Activated CD4-positive, alpha-beta T cell treated with anti-CD3 and anti-CD28 coated beads for 36 hours (primary cell): ENCODE measurements around the gene FAM234A. TPM values are rescaled to one million over a fixed set of nuclear protein-coding genes. Genes with fewer than 3 reads are reported as not detected.
"Not testable (repeated sequence)": the region's sequence is repeated elsewhere in the genome, so short reads cannot be mapped to it uniquely, and the experiment has no call there.

ENCODE experiments used
- ATAC-seq: fragments of 200-7000 bp; cut with Tn5 transposase; one replicate; pipeline ENCODE4 v1.10.0; 2021; ENCODE audit warnings: mild to moderate bottlenecking, moderate library complexity
- CTCF ChIA-PET: fragments of 350-600 bp; sonication (Branson Sonifier 250); formaldehyde crosslinking; loops from one replicate; lab custom pipeline; 2021; ENCODE audit warnings: antibody characterized with exemption; lab: Charles Lee
- POLR2A ChIA-PET: fragments of 350-600 bp; sonication (Branson Sonifier 250); formaldehyde crosslinking; loops from one replicate; lab custom pipeline; 2021; ENCODE audit warnings: antibody characterized with exemption, inconsistent platforms; lab: Charles Lee
- DNase-seq: peaks from one replicate; pipeline ENCODE4 v3.0.0-alpha.2; 2020
- H3K27ac Mint-ChIP-seq: one replicate; pipeline ENCODE4 v1.8.0; 2021; ENCODE audit warnings: mixed read lengths
- H3K27me3 Mint-ChIP-seq: one replicate; pipeline ENCODE4 v1.8.0; 2021; ENCODE audit warnings: mixed read lengths
- H3K36me3 Mint-ChIP-seq: one replicate; pipeline ENCODE4 v1.8.0; 2021; ENCODE audit warnings: low read depth, mixed read lengths
- H3K4me1 Mint-ChIP-seq: one replicate; pipeline ENCODE4 v1.8.0; 2021; ENCODE audit warnings: mixed read lengths
- H3K4me3 Mint-ChIP-seq: one replicate; pipeline ENCODE4 v1.8.0; 2021; ENCODE audit warnings: mild to moderate bottlenecking, moderate library complexity, mixed read lengths
- H3K9me3 Mint-ChIP-seq: one replicate; pipeline ENCODE4 v1.8.0; 2021; ENCODE audit warnings: low read depth, mixed read lengths
- intact Hi-C, 2 experiments: fragments of 100-400 bp; cut with DNase I in 1 of 2; cut with micrococcal nuclease in 1 of 2; formaldehyde crosslinking; loops; one replicate each; pipeline versions ENCODE4 v1.14.2 to v1.15.1; 2022 to 2024; cut with DNase I, micrococcal nuclease
- total RNA-seq, 2 experiments: library from RNA; stranded (reverse); gene quantifications; one replicate each; pipeline ENCODE4 v1.2.3, GENCODE V29; 2021

Gene FAM234A
- total RNA-seq, 2 experiments from 2014 or later: 11.3 to 15.2 TPM

DNA sequence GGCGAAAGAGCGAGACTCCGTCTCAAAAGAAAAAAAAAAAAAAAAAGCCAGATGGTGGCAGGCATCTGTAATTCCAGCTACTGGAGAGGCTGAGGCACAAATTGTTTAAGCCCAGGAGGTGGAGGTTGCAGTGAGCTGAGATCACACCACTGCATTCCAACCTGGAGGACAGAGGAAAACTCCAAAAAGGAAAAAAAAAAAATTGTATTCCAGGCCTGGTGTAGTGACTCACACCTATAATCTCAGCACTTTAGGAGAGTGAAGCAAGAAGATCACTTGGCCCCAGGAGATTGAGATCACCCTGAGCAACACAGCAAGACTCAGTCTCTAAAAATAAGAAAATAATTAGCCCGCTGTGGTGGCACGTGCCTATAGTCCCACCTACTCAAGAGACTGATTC lies 34.2 kb upstream of the FAM234A start:
- intact Hi-C loops: no loop called here
- Mint-ChIP-seq H3K27me3 (no peaks in the 10 kb centered on the region), H3K9me3 (no peaks in the 10 kb centered on the region), H3K4me3 (no peak overlapping the region), H3K4me1 (no peaks in the 10 kb centered on the region), H3K36me3 (peaks cover 39% of the 10 kb centered on the region), H3K27ac (no peak overlapping the region)
- ChIA-PET POLR2A (no interaction called here), CTCF (no interaction called here)
- DNase-seq (no peak), ATAC-seq (no peak)

DNA sequence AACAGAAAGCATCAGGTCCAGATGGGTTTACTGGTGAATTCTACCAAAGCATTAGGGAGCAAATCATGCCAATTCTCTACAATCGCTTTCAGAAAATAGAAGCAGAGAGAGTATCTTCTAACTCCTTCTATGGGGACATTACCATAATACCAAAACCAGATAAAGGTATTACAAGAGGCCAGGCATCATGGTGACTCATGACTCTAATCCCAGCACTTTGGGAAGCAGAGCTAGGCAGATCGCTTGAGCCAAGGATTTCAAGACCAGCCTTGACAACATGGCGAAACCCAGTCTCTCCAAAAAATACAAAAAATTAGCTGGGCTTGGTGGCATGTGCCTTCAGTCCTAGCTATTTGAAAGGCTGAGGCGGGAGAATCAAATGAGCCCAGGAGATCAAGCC lies 31.4 kb upstream of the FAM234A start:
- intact Hi-C loops: no loop called here
- H3K27me3 Mint-ChIP-seq: no peaks in the 10 kb centered on the region
- ChIA-PET CTCF (no interaction called here), POLR2A (no interaction called here)
- no peaks in the 10 kb centered on the region for H3K4me1 Mint-ChIP-seq
- H3K9me3 Mint-ChIP-seq: no peaks in the 10 kb centered on the region
- peaks cover 42% of the 10 kb centered on the region for H3K36me3 Mint-ChIP-seq
- ATAC-seq: no peak
- no peak overlapping the region for H3K27ac Mint-ChIP-seq
- H3K4me3 Mint-ChIP-seq: no peak overlapping the region
- no peak for DNase-seq

DNA sequence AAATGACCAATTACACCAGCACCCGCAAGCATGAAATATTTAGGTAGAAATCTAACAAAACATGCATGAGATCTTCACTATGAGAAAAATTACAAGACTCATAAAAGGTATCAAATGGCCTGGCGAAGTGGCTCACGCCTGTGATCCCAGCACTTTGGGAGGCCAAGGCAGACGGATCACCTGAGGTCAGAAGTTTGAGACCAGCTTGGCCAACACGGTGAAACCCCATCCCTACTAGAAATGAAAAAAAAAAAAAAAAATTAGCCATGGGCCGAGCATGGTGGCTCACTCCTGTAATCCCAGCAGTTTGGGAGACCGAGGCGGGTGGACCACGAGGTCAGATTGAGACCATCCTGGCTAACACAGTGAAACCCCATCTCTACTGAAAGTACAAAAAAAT lies 30.6 kb upstream of the FAM234A start:
- H3K9me3 Mint-ChIP-seq, ATAC-seq, CTCF ChIA-PET, H3K27ac Mint-ChIP-seq, H3K27me3 Mint-ChIP-seq, H3K4me3 Mint-ChIP-seq, intact Hi-C loops, H3K4me1 Mint-ChIP-seq, POLR2A ChIA-PET, DNase-seq: not testable (repeated sequence)
- peaks cover 40% of the 10 kb centered on the region for H3K36me3 Mint-ChIP-seq

DNA sequence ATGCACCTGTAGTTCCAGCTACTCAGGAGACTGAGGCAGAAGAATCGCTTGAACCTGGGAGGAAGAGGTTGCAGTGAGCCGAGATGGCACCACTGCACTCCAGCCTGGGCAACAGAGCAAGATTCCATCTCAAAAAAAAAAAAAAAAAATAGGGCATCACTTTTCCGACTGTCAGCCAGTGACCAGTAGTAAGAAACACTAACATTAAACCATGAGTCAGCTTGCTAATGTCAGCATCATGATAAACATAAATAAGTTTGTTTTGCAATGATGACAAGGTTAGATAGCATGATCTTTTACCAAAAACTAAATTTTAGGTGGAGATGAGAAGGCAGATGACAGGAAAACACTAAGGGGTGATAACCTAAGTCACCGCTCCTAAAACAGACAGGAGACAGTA lies 25.3 kb upstream of the FAM234A start:
- H3K4me1 Mint-ChIP-seq, intact Hi-C loops, H3K27ac Mint-ChIP-seq, H3K27me3 Mint-ChIP-seq, DNase-seq, POLR2A ChIA-PET, H3K4me3 Mint-ChIP-seq, ATAC-seq, H3K9me3 Mint-ChIP-seq: not testable (repeated sequence)
- peaks cover 36% of the 10 kb centered on the region for H3K36me3 Mint-ChIP-seq
- CTCF ChIA-PET: interaction anchor here (0.9 to 1.7 kb wide), 3 partner anchors 10 to 21 kb away, joined by 3 to 4 read pairs (median 4); no protein-coding TSS in a partner anchor

DNA sequence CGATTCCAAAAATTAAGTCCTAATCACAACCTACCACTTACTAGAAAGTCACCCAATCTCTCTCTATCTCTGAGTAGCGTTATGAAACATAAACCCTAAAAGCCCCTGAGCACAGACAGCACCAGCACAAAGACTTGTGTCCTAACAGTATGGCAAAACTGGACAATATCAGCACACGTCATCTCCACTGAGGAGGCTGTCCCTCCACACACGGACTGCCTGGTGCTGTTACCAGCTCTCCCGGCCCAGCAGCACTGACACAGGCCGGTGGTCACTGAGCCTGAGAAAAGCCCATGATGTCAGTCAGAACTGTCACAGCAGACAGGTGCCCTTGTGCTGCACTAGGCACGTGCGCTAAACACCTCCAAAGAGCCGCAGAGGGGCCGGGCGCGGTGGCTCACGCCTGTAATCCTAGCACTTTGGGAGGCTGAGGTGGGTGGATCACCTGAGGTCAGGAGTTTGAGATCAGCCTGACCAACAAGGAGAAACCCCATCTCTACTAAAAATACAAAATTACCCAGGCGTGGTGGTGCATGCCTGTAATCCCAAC lies 22.9 kb upstream of the FAM234A start:
- H3K27ac Mint-ChIP-seq, H3K4me1 Mint-ChIP-seq, ATAC-seq, H3K27me3 Mint-ChIP-seq, H3K9me3 Mint-ChIP-seq, intact Hi-C loops, POLR2A ChIA-PET, DNase-seq, H3K4me3 Mint-ChIP-seq: not testable (repeated sequence)
- peaks cover 30% of the 10 kb centered on the region for H3K36me3 Mint-ChIP-seq
- CTCF ChIA-PET: interaction anchor here (1.1 to 1.3 kb wide), 3 partner anchors 16 to 115 kb away, joined by 3 to 5 read pairs (median 5); no protein-coding TSS in a partner anchor

DNA sequence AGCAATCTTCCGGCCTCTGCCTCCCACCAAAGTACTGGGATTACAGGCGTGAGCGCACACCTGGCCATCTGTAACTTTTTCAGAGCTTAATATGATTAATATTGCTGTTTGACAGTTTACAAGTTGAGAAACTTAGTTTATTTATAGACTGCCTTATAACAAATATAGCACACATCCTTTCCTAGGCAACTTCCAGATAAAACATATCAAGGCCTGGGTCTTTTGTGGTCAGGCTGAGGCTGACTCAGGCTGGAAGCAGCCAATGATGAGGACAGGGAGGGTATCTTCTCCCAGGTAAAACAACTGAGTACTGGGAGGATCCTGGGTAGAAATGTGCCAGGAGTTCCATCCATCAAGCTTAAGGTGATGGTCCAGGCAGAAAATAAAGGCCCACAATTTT lies 21.6 kb upstream of the FAM234A start:
- H3K27ac Mint-ChIP-seq: no peak overlapping the region
- H3K4me1 Mint-ChIP-seq: no peaks in the 10 kb centered on the region
- DNase-seq: no peak
- no peaks in the 10 kb centered on the region for H3K9me3 Mint-ChIP-seq
- intact Hi-C loops: no loop called here
- no peak for ATAC-seq
- no peaks in the 10 kb centered on the region for H3K27me3 Mint-ChIP-seq
- ChIA-PET POLR2A (no interaction called here), CTCF (interaction anchor here (0.6 to 1.2 kb wide), 5 partner anchors 12 to 179 kb away, joined by 3 to 5 read pairs (median 3); no protein-coding TSS in a partner anchor)
- peaks cover 28% of the 10 kb centered on the region for H3K36me3 Mint-ChIP-seq
- H3K4me3 Mint-ChIP-seq: no peak overlapping the region

DNA sequence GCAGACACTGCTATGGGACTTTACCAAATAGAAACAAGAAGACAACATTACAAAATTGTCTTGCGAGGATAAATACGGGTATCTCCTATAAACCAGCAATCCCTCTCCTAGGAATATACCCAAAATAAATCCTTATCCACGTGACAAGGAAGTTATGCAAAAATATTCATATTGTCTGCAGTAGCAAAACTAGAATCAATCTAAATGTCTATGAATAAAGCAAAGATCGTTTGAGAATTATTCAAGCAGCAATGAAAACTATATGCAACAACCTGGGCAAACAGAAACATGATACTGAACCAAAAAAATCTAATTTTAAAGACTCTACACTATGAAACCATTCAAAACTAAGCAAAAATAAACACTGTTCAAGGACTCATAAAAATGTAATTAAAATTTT lies 14.6 kb upstream of the FAM234A start:
- Mint-ChIP-seq H3K4me3 (no peak overlapping the region), H3K27ac (no peak overlapping the region), H3K27me3 (no peaks in the 10 kb centered on the region), H3K9me3 (no peaks in the 10 kb centered on the region), H3K4me1 (peaks cover 2% of the 10 kb centered on the region), H3K36me3 (peaks cover 29% of the 10 kb centered on the region)
- ChIA-PET CTCF (interaction anchor here (0.8 to 2.5 kb wide), 2 partner anchors 8 to 10 kb away, joined by 4 to 9 read pairs; no protein-coding TSS in a partner anchor), POLR2A (no interaction called here)
- ATAC-seq (no peak), DNase-seq (no peak)
- intact Hi-C loops: no loop called here

DNA sequence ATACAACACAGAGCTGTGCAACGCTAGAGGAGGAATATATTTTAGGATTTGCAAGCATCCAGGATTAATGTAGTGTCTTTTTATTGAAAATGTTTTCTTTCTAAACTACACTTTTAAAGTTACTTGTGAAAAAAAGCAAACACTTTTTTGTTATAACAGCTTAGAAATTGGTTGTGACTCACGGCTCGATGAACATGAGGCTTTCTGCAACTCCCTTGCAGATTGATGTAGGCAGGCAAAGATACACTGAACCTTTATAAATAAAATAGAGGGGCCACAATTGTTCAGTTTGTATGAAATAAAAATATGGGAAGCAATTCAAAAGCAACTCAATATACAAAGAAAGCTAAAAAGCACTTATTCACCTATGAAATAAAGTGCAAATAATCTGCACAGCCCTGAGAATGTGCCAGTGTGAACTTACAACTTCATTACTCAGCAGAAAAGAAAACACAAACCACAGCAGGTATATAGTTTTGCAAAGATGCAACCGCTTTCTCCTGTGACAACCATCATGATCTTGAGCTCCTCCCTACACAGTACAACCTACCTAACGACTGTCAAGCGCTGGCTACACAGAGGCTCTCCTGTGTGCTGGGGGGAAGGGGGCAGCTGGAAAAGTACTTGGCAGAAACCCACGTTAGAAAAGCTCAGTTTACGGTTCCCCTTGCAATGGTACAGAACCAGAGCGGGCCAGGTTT lies 6.3 kb upstream of the FAM234A start:
- peak overlapping the region; percentile 85 for H3K27ac Mint-ChIP-seq
- H3K9me3 Mint-ChIP-seq: no peaks in the 10 kb centered on the region
- DNase-seq (no peak), ATAC-seq (peak; percentile 34)
- CTCF ChIA-PET: interaction anchor here (0.6 to 2.2 kb wide), 5 partner anchors 10 to 512 kb away, joined by 3 to 9 read pairs (median 5); partner anchors contain the start of gene CIAO3
- no peaks in the 10 kb centered on the region for H3K27me3 Mint-ChIP-seq
- POLR2A ChIA-PET: interaction anchor here (0.6 to 1.0 kb wide), 6 partner anchors 9 to 113 kb away, joined by 3 to 9 read pairs (median 3); no protein-coding TSS in a partner anchor
- intact Hi-C loops: loop anchor here in 1 of 2 experiments (5.0 kb wide), 1 partner anchor 299 kb away; the partner anchor contains the start of gene CAPN15
- peaks cover 27% of the 10 kb centered on the region for H3K36me3 Mint-ChIP-seq
- peaks cover 30% of the 10 kb centered on the region for H3K4me1 Mint-ChIP-seq
- peak overlapping the region; percentile 92 for H3K4me3 Mint-ChIP-seq

DNA sequence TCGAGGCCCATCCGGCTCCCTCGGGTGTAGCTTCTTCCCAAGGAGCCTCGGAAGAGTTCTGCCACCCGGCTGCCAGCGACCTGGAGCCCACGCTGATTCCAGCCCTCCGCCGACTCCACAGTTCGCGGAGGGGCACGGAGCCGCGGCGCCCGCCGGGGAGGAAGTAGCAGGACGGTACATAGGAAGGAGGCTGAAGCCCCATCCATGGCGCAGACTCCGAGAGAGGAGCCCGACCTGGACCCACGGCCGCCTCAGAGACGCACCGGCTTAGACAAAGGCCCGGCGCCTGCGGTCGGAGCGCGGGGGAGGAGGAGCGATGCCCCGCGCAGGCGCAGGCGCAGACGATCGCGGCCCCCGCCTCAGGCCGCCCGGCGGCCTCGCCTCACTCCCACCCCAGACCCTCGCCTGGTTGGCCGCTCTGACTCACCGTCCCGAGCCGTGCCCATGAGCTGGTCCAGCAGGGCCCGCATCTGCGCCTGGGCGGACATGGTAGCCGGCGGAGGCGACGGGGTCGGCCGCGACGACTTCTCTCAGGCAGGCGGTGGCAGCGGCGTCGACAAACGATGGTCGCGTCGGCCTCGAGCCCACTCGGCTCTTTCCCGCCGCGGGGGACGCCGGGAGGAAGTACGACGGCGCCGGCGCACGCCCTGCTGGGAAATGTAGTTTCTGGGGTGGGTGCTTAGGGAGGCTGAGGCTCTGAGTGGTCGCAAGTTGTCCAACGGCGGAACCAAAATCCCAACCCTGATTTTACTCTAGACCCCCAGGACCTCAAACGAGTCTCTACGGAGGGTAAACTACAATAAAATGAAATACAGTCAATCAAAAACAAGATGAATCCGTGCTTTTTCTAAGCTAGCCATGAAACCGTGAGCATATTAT lies 5.5 kb upstream of the FAM234A start, which contains the start of gene LUC7L:
Gene LUC7L, minus strand, starts transcription at position 598 of the 879 bp plus-strand sequence. Its CDS starts 110 bp downstream, at position 488.
- peaks cover 30% of the 10 kb centered on the region for H3K4me1 Mint-ChIP-seq
- H3K4me3 Mint-ChIP-seq: peak within 1 kb of the TSS; percentile 92
- no peaks in the 10 kb centered on the region for H3K27me3 Mint-ChIP-seq
- CTCF ChIA-PET: interaction anchor here (0.7 to 2.2 kb wide), 4 partner anchors 10 to 132 kb away, joined by 3 to 9 read pairs (median 6); partner anchors contain the start of gene HBQ1
- POLR2A ChIA-PET: no interaction called here
- H3K9me3 Mint-ChIP-seq: no peaks in the 10 kb centered on the region
- DNase-seq (peak; percentile 93), ATAC-seq (peak; percentile 90)
- H3K27ac Mint-ChIP-seq: peak within 1 kb of the TSS; percentile 85
- H3K36me3 Mint-ChIP-seq: peaks cover 27% of the 10 kb centered on the region
- intact Hi-C loops: loop anchor here (1.0 to 5.0 kb wide), 9 partner anchors 23 to 407 kb away; partner anchors contain the start of genes AXIN1 (in 1 of the 2), CAPN15 (in 1 of the 2), DECR2 (in 1 of the 2) and METTL26 (in 1 of the 2)

DNA sequence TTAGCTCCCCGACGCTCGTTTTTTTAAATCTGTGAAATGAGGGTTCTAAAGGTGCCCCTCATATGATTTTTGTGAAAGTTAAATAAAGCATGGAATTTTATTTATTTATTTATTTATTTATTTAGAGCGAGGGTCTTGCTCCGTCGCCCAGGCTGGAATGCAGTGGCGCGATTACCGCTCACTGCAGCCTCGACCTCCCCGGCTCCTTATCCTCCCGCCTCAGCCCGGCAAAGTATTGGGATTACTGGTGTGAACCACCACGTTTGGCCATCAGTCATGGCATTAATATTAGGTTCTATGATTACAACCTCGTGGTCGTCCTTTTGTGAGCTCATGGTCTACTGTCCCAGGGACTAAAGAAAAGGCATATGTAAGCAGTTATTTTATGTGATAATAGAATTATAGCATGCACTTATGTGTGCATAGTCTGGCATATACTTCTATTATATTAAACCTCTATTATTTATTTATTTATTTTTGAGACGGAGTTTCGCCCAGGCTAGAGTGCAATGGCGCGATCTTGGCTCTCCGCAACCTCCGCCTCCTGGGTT lies 4.8 kb upstream of the FAM234A start:
- intact Hi-C loops: loop anchor here (1.0 to 5.0 kb wide), 9 partner anchors 22 to 406 kb away; partner anchors contain the start of genes AXIN1 (in 1 of the 2), CAPN15 (in 1 of the 2), DECR2 (in 1 of the 2) and METTL26 (in 1 of the 2)
- CTCF ChIA-PET: interaction anchor here (0.7 to 0.8 kb wide), 2 partner anchors 49 to 122 kb away, joined by 3 read pairs; partner anchors contain the start of gene HBQ1
- no peak for ATAC-seq

More for the DNA sequence above, 4.8 kb upstream of the FAM234A start:
- Mint-ChIP-seq H3K27me3 (no peaks in the 10 kb centered on the region), H3K4me3 (peak overlapping the region; percentile 92), H3K27ac (peak overlapping the region; percentile 38), H3K9me3 (no peaks in the 10 kb centered on the region), H3K4me1 (peaks cover 30% of the 10 kb centered on the region), H3K36me3 (peaks cover 26% of the 10 kb centered on the region)
- POLR2A ChIA-PET: no interaction called here
- DNase-seq: no peak
